T-cell (primary cell): Measurements from ENCODE around the gene SLC12A6. TPM values are rescaled to one million over a fixed set of nuclear protein-coding genes. Genes with fewer than 3 reads are reported as not detected.
A peak's percentile ranks its signal among the peaks of the same experiment; 100 is the strongest.

ENCODE experiments used
- ATAC-seq, 4 experiments: fragments of 200-7000 bp in 3 of 4; fragments of 150-1000 bp in 1 of 4; cut with Tn5 transposase; replicated peaks in 1 of 4; 1 replicate in 3 of 4; 2 replicates in 1 of 4; pipeline ENCODE4 v1.10.0; 2021; ENCODE audit warnings: moderate library complexity in 3 of 4, mild to moderate bottlenecking in 2 of 4, moderate number of reproducible peaks in 1 of 4
- CTCF ChIA-PET, 2 donors: fragments of 300-600 bp; sonication (Branson Sonifier 250); formaldehyde crosslinking; loops; one replicate each; lab custom pipeline; 2022; ENCODE audit warnings: antibody characterized with exemption in 2 of 2; lab: Charles Lee
- POLR2A ChIA-PET, 2 donors: fragments of 300-600 bp; sonication (Branson Sonifier 250); formaldehyde crosslinking; loops; one replicate each; lab custom pipeline; 2022; ENCODE audit warnings: antibody characterized with exemption in 2 of 2; lab: Charles Lee
- DNase-seq, 35 experiments: peaks; one replicate each; pipeline versions ENCODE4 v3.0.0 to v3.0.0-alpha.2; 2013 to 2023
- H3K27ac ChIP-seq: one replicate; pipeline ENCODE4 v1.5.1; 2013; ENCODE audit warnings: low read length
- H3K27me3 ChIP-seq, 2 experiments: replicated peaks in 1 of 2; 1 replicate in 1 of 2; 2 replicates in 1 of 2; pipeline versions ENCODE4 v1.6.1 to v1.7.0; 2013; ENCODE audit warnings: low read length in 1 of 2, mixed read lengths in 1 of 2; ENCODE audit not compliant: control insufficient read depth in 2 of 2, insufficient read depth in 2 of 2; ENCODE audit errors: extremely low read depth in 1 of 2
- H3K36me3 ChIP-seq, 2 donors: 1 replicate in 1 of 2; 2 replicates in 1 of 2; pipeline versions ENCODE4 v1.6.1 to v1.7.0; 2013; ENCODE audit warnings: low read length in 1 of 2; ENCODE audit not compliant: control insufficient read depth in 2 of 2, insufficient read depth in 1 of 2; ENCODE audit errors: extremely low read depth in 1 of 2
- H3K4me1 ChIP-seq, 2 experiments: 1 replicate in 1 of 2; 2 replicates in 1 of 2; pipeline versions ENCODE4 v1.6.1 to v1.7.0; 2013; ENCODE audit warnings: low read length in 2 of 2, mixed read lengths in 1 of 2; ENCODE audit not compliant: insufficient read depth in 2 of 2, control insufficient read depth in 1 of 2; ENCODE audit errors: extremely low read depth in 1 of 2
- H3K4me3 ChIP-seq, 2 donors: 1 replicate in 1 of 2; 2 replicates in 1 of 2; pipeline versions ENCODE4 v1.5.1 to v1.7.0; 2013; ENCODE audit warnings: mild to moderate bottlenecking in 2 of 2, low read length in 1 of 2, moderate library complexity in 1 of 2; ENCODE audit not compliant: control insufficient read depth in 1 of 2; ENCODE audit errors: extremely low read depth in 1 of 2
- H3K9me3 ChIP-seq: 2 replicates; pipeline ENCODE4 v1.7.0; 2013
- H3K27ac Mint-ChIP-seq, 2 donors: one replicate each; pipeline ENCODE4 v1.8.0; 2020 to 2021; ENCODE audit warnings: mild to moderate bottlenecking in 2 of 2, mixed read lengths in 2 of 2
- H3K27me3 Mint-ChIP-seq, 2 donors: one replicate each; pipeline ENCODE4 v1.8.0; 2021 to 2022; ENCODE audit warnings: mixed read lengths in 2 of 2
- H3K36me3 Mint-ChIP-seq: one replicate; pipeline ENCODE4 v1.8.0; 2021; ENCODE audit warnings: mixed read lengths
- H3K4me1 Mint-ChIP-seq, 3 donors: one replicate each; pipeline ENCODE4 v1.8.0; 2020 to 2022; ENCODE audit warnings: mixed read lengths in 3 of 3, mild to moderate bottlenecking in 1 of 3
- H3K4me3 Mint-ChIP-seq, 3 donors: one replicate each; pipeline ENCODE4 v1.8.0; 2020 to 2022; ENCODE audit warnings: mild to moderate bottlenecking in 3 of 3, mixed read lengths in 3 of 3, moderate library complexity in 3 of 3
- H3K9me3 Mint-ChIP-seq, 3 donors: one replicate each; pipeline ENCODE4 v1.8.0; 2020 to 2022; ENCODE audit warnings: mixed read lengths in 3 of 3
- WGBS: methylation state at CpG from one replicate; pipeline ENCODE4 v1.1.5; 2013; ENCODE audit warnings: missing lambda C conversion rate; ENCODE audit not compliant: insufficient coverage; 5-methylcytosine and 5-hydroxymethylcytosine counted together
- total RNA-seq, 35 experiments: library from RNA in 6 of 35; stranded (reverse) in 6 of 35; fragments of 120-200 nt in 1 of 35; gene quantifications; one replicate each; pipeline versions ENCODE4 v1.2.1 to v1.2.4 and lab custom pipeline; 2013 to 2026

Gene SLC12A6
- total RNA-seq, 5 donors from 2014 or later (not counting 1 experiment from before 2014, with no cell fraction given), result 71.2 to 103 (median 77.8) TPM

DNA sequence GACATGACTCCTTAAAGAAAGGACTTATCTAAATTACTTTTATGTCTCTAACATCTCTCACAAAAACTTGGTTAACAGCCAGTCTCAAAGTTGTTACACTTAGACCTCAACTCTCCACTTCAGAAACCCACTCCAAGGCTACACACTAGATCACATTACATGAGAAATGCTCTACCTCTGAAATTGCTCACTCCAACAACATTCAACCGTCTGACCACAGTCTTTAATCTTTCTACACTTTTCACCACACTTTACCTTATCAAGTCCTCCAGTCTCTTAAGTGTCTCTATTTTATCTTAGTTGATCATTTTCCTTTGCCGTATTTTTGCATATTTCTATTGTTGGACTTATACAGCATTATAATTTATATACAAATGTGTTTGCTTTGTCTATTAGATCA is 5.8 kb downstream of the SLC12A6 start:
- H3K27ac ChIP-seq, result peak overlapping the region; percentile 30
- WGBS, result 0% methylated on average over 1 of the region's 2 CpGs
- POLR2A ChIA-PET, result no interaction called here
- H3K27me3 ChIP-seq, result no peaks in the 10 kb centered on the region
- DNase-seq, result peak in 1 of 35 experiments; percentile 56
- Mint-ChIP-seq H3K27ac (peak overlapping the region; percentile 77 to 86), H3K4me3 (peak overlapping the region; percentile 13 to 50 (median 41)), H3K4me1 (peaks cover 78 to 93% (median 89%) of the 10 kb centered on the region in 3 donors), H3K9me3 (no peaks in the 10 kb centered on the region), H3K36me3 (peaks cover 7% of the 10 kb centered on the region), H3K27me3 (no peaks in the 10 kb centered on the region)
- peaks cover 52 to 55% of the 10 kb centered on the region in 2 experiments for H3K4me1 ChIP-seq
- no peak overlapping the region for H3K4me3 ChIP-seq
- no peaks in the 10 kb centered on the region for H3K36me3 ChIP-seq
- CTCF ChIA-PET, result no interaction called here
- H3K9me3 ChIP-seq, result no peaks in the 10 kb centered on the region
- peak; percentile 64 to 71 (median 68) for ATAC-seq

DNA sequence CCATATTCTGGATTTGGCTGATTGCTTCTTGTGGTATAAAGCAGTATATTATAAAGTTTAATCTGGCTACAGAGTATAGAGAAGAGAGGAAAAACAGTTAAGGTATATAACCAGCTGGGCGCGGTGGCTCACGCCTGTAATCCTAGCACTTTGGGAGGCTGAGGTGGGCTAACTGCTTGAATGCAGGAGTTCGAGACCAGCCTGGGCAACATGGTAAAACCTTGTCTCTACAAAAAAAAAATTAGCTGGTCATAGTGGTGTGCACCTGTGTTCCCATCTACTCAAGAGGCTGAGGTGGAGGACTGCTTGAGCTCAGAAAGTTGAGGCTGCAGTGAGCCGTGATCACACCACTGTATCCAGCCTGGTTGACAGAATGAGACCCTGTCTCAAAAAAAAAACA is 7.3 kb downstream of the SLC12A6 start:
- H3K4me3 Mint-ChIP-seq, result peak overlapping the region in 1 of 3 donors; percentile 52
- peaks cover 44 to 47% of the 10 kb centered on the region in 2 experiments for H3K4me1 ChIP-seq
- H3K4me3 ChIP-seq, result no peak overlapping the region

DNA sequence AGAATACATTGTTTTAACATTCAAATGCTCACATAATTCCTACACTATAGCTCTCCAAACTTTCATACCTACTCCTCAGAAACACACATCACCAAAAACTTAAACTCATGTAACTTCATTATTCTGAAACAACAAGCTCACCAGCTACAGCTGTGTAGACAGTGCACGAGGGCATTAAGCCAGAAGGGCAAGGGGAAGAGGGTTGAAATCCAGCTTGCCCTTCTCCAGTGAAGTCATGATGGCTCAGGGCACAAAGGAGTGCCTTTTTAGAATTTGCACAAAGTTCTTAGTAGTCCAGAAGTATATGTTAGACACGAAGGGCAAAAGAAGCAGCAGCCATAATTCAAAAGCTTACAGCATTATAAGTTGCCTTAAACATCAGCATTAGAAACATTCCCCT is 8.6 kb downstream of the SLC12A6 start:
- H3K36me3 Mint-ChIP-seq, result peaks cover 7% of the 10 kb centered on the region
- H3K27me3 Mint-ChIP-seq, result no peaks in the 10 kb centered on the region
- POLR2A ChIA-PET, result interaction anchor here (0.5 to 1.6 kb wide), 5 partner anchors 10 to 104 kb away, joined by 3 to 8 read pairs (median 5); no protein-coding TSS in a partner anchor
- Histone ChIP-seq H3K4me1 (peaks cover 38 to 47% of the 10 kb centered on the region in 2 experiments), H3K9me3 (no peaks in the 10 kb centered on the region), H3K27me3 (no peaks in the 10 kb centered on the region), H3K36me3 (no peaks in the 10 kb centered on the region), H3K27ac (peak overlapping the region; percentile 3), H3K4me3 (no peak overlapping the region)
- no peak for DNase-seq
- ATAC-seq, result no peak
- CTCF ChIA-PET, result interaction anchor here (0.6 to 3.0 kb wide), 7 partner anchors 9 to 88 kb away, joined by 3 to 19 read pairs (median 5); partner anchors contain the start of genes LPCAT4 (in 1 of the 2), NOP10 (in 1 of the 2), NUTM1 (in 1 of the 2) and SLC12A6 (in 1 of the 2)
- peak overlapping the region; percentile 7 to 59 (median 56) for H3K4me3 Mint-ChIP-seq
- peak overlapping the region; percentile 87 to 96 for H3K27ac Mint-ChIP-seq
- WGBS, result 63% methylated on average over 1 of the region's 2 CpGs
- peaks cover 73 to 79% (median 76%) of the 10 kb centered on the region in 3 donors for H3K4me1 Mint-ChIP-seq
- no peaks in the 10 kb centered on the region for H3K9me3 Mint-ChIP-seq

More for the DNA sequence above, 7.3 kb downstream of the SLC12A6 start:
- DNase-seq (no peak), ATAC-seq (no peak)
- Histone ChIP-seq H3K27me3 (no peaks in the 10 kb centered on the region), H3K9me3 (no peaks in the 10 kb centered on the region), H3K27ac (peak overlapping the region; percentile 38), H3K36me3 (no peaks in the 10 kb centered on the region)
- Mint-ChIP-seq H3K27me3 (no peaks in the 10 kb centered on the region), H3K4me1 (peaks cover 76 to 86% (median 85%) of the 10 kb centered on the region in 3 donors), H3K36me3 (peaks cover 7% of the 10 kb centered on the region), H3K9me3 (no peaks in the 10 kb centered on the region), H3K27ac (peak overlapping the region; percentile 59 to 83)
- 100% methylated on average over 3 of the region's 5 CpGs for whole genome bisulfite sequencing
- ChIA-PET POLR2A (interaction anchor here (0.6 to 0.7 kb wide), 3 partner anchors 23 to 110 kb away, joined by 5 to 6 read pairs (median 5); no protein-coding TSS in a partner anchor), CTCF (interaction anchor here in 1 of 2 donors (1.2 kb wide), 1 partner anchor 59 kb away, joined by 3 read pairs; no protein-coding TSS in a partner anchor)

DNA sequence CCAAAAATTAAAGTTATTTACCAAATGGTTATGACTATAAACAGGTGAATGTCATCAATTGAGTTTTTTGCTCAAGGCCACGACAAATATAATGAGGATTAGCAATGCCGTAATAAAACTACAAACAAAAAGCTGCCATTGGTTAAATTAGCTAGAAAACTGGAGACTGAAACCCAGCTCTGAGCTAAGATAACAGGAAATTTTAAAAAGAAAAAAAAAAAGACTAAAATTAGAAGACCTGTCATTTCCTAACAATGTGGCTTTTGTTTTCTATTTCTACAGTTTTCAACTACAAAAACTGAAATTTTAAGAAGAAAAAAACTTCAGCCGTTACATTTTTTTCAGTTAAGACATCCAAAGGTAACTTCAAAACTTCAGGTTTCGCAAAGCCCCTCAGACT is 9.7 kb downstream of the SLC12A6 start:
- DNase-seq, result no peak
- peaks cover 65 to 75% (median 69%) of the 10 kb centered on the region in 3 donors for H3K4me1 Mint-ChIP-seq
- H3K4me3 ChIP-seq, result peak overlapping the region in 1 of 2 donors; percentile 18

DNA sequence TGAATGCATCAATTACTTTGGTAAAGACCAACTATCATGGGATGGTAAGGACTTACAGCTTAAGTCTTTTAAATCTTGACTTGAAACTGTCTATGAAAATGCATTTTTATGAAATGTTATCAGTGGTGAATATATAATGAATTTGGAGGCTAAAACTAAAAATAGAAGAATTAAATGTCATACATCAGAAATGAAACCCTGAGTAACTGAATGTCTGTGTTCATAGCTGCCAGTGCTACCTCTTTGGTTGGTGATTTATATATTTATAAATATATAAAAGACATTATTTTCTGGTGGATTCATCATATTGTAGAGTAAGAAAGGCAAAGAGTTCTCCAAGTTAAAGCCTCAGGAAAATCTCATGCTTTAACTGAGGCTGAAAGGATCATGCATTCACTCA is 12.2 kb downstream of the SLC12A6 start:
- H3K36me3 Mint-ChIP-seq, result no peaks in the 10 kb centered on the region
- H3K4me3 ChIP-seq, result no peak overlapping the region
- no peaks in the 10 kb centered on the region for H3K36me3 ChIP-seq
- POLR2A ChIA-PET, result interaction anchor here (0.5 to 0.6 kb wide), 3 partner anchors 12 to 287 kb away, joined by 3 to 12 read pairs (median 3); no protein-coding TSS in a partner anchor
- DNase-seq, result no peak
- H3K4me1 Mint-ChIP-seq, result peaks cover 53 to 71% (median 63%) of the 10 kb centered on the region in 3 donors
- H3K27ac ChIP-seq, result no peak overlapping the region
- no peaks in the 10 kb centered on the region for H3K27me3 ChIP-seq
- CTCF ChIA-PET, result interaction anchor here (0.6 to 1.4 kb wide), 5 partner anchors 8 to 193 kb away, joined by 3 to 8 read pairs (median 4); partner anchors contain the start of genes LPCAT4 (in 1 of the 2), NOP10 (in 1 of the 2) and NUTM1 (in 1 of the 2)
- H3K9me3 ChIP-seq, result no peaks in the 10 kb centered on the region
- ATAC-seq, result no peak
- H3K27ac Mint-ChIP-seq, result peak overlapping the region; percentile 1 to 84
- H3K4me3 Mint-ChIP-seq, result no peak overlapping the region
- H3K4me1 ChIP-seq, result peaks cover 19 to 24% of the 10 kb centered on the region in 2 experiments
- no peaks in the 10 kb centered on the region for H3K27me3 Mint-ChIP-seq
- no peaks in the 10 kb centered on the region for H3K9me3 Mint-ChIP-seq

More for the DNA sequence above, 9.7 kb downstream of the SLC12A6 start:
- Histone ChIP-seq H3K27me3 (no peaks in the 10 kb centered on the region), H3K27ac (peak overlapping the region; percentile 53), H3K9me3 (no peaks in the 10 kb centered on the region), H3K4me1 (peaks cover 32 to 37% of the 10 kb centered on the region in 2 experiments), H3K36me3 (no peaks in the 10 kb centered on the region)
- Mint-ChIP-seq H3K36me3 (peaks cover 7% of the 10 kb centered on the region), H3K27me3 (no peaks in the 10 kb centered on the region), H3K27ac (peak overlapping the region; percentile 87 to 96), H3K4me3 (peak overlapping the region; percentile 32 to 61 (median 56)), H3K9me3 (no peaks in the 10 kb centered on the region)
- WGBS, result no CpG with 5 or more reads among the region's 4 CpGs
- CTCF ChIA-PET, result interaction anchor here (0.6 to 3.0 kb wide), 10 partner anchors 9 to 1215 kb away, joined by 3 to 19 read pairs (median 4); partner anchors contain the start of genes NOP10 (in 2 of the 2), NUTM1 (in 2 of the 2), LPCAT4 (in 1 of the 2) and SLC12A6 (in 1 of the 2)
- POLR2A ChIA-PET, result interaction anchor here (0.5 to 1.6 kb wide), 7 partner anchors 9 to 659 kb away, joined by 3 to 5 read pairs (median 3); partner anchors contain the start of gene SLC12A6 (in 1 of the 2)
- ATAC-seq, result peak in 1 of 4 experiments; percentile 27

DNA sequence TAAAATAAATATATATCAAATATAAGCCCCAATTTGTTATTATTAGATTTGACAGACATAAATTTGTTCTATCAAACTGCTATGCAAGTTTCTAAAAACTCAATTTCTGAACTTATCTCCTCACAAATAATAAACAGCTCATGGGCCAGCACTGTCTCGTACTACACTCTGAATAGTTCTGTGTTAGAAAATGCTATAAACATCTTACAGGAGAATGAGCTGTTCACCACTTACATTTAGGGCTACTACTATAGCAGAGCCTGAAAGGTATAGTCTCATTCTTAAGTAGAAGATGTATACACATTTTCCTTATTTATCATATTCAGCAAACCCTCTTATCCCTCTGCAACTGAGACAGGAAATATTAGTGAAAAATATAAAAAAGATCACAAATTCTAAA is 12.6 kb downstream of the SLC12A6 start:
- WGBS, result no CpG with 5 or more reads among the region's 1 CpG
- H3K36me3 ChIP-seq, result no peaks in the 10 kb centered on the region
- peaks cover 49 to 70% (median 63%) of the 10 kb centered on the region in 3 donors for H3K4me1 Mint-ChIP-seq
- no peak overlapping the region for H3K27ac ChIP-seq
- peaks cover 4% of the 10 kb centered on the region for H3K36me3 Mint-ChIP-seq
- ChIA-PET POLR2A (interaction anchor here in 1 of 2 donors (0.6 kb wide), 1 partner anchor 287 kb away, joined by 3 read pairs; no protein-coding TSS in a partner anchor), CTCF (interaction anchor here (0.7 to 1.1 kb wide), 4 partner anchors 18 to 83 kb away, joined by 3 to 4 read pairs (median 4); partner anchors contain the start of genes LPCAT4 (in 1 of the 2), NOP10 (in 1 of the 2) and NUTM1 (in 1 of the 2))
- DNase-seq, result no peak
- no peak for ATAC-seq
- no peaks in the 10 kb centered on the region for H3K9me3 ChIP-seq
- no peaks in the 10 kb centered on the region for H3K9me3 Mint-ChIP-seq
- no peaks in the 10 kb centered on the region for H3K27me3 Mint-ChIP-seq
- no peak overlapping the region for H3K4me3 Mint-ChIP-seq
- H3K4me1 ChIP-seq, result peaks cover 17 to 24% of the 10 kb centered on the region in 2 experiments
- no peaks in the 10 kb centered on the region for H3K27me3 ChIP-seq
- no peak overlapping the region for H3K4me3 ChIP-seq
- H3K27ac Mint-ChIP-seq, result peak overlapping the region; percentile 52 to 76
